Stimulated activated CD4-positive, alpha-beta T cell treated with anti-CD3 and anti-CD28 coated beads, Interleukin-15, amount 100 ng/mL, for 48 hours (primary cell): ENCODE data around the gene LRCH1.
A peak's percentile ranks its signal among the peaks of the same experiment; 100 is the strongest.
"Not testable (repeated sequence)": the region's sequence is repeated elsewhere in the genome, so short reads cannot be mapped to it uniquely, and the experiment has no call there.

Experiments
- DNase-seq, 2 donors: peaks; one replicate each; pipeline ENCODE4 v3.0.0-alpha.2; 2020; ENCODE audit warnings: low read depth in 2 of 2

LRCH1 gene

GRCh38 chr13:46753137-46753536 lies 200.2 kb downstream of the LRCH1 start:
- DNase-seq: no peak

- DNase-seq: no peak
These were observed 200.9 kb downstream of the LRCH1 start for GRCh38 chr13:46753917-46754316.

GRCh38 chr13:46754812-46755211 lies 201.8 kb downstream of the LRCH1 start:
- DNase-seq: no peak

GRCh38 chr13:46755508-46755907 lies 202.5 kb downstream of the LRCH1 start:
- not testable (repeated sequence) for DNase-seq

GRCh38 chr13:46756977-46757376 lies 204.0 kb downstream of the LRCH1 start:
- DNase-seq: no peak

- DNase-seq: no peak
These were observed 204.7 kb downstream of the LRCH1 start for GRCh38 chr13:46757640-46758039.

GRCh38 chr13:46759846-46760245 lies 206.9 kb downstream of the LRCH1 start:
- no peak for DNase-seq

- no peak for DNase-seq
These were observed 208.2 kb downstream of the LRCH1 start for GRCh38 chr13:46761174-46761573.

GRCh38 chr13:46761866-46762265 lies 208.9 kb downstream of the LRCH1 start:
- DNase-seq: no peak

GRCh38 chr13:46769925-46770324 lies 217.0 kb downstream of the LRCH1 start:
- not testable (repeated sequence) for DNase-seq

- DNase-seq: no peak
These were observed 218.7 kb downstream of the LRCH1 start for GRCh38 chr13:46771693-46772092.

GRCh38 chr13:46773541-46773940 lies 220.6 kb downstream of the LRCH1 start:
- no peak for DNase-seq

GRCh38 chr13:46775385-46776107 lies 222.6 kb downstream of the LRCH1 start:
- no peak for DNase-seq

- DNase-seq: no peak
These were observed 225.1 kb downstream of the LRCH1 start for GRCh38 chr13:46778095-46778494.

- DNase-seq: no peak
These were observed 225.9 kb downstream of the LRCH1 start for GRCh38 chr13:46778890-46779289.

GRCh38 chr13:46782066-46782465 lies 229.1 kb downstream of the LRCH1 start:
- DNase-seq: no peak

- no peak for DNase-seq
These were observed 229.7 kb downstream of the LRCH1 start for GRCh38 chr13:46782691-46783090.

GRCh38 chr13:46783504-46783903 lies 230.5 kb downstream of the LRCH1 start:
- DNase-seq: no peak

GRCh38 chr13:46795321-46795720 lies 242.4 kb downstream of the LRCH1 start:
- no peak for DNase-seq

GRCh38 chr13:46796129-46796514 lies 243.2 kb downstream of the LRCH1 start:
- no peak for DNase-seq

GRCh38 chr13:46796515-46797474 lies 243.8 kb downstream of the LRCH1 start, which contains the start of gene ESD:
TSS of gene ESD (minus strand) at chr13:46797161. CDS start at chr13:46791413, 5,748 bp downstream.
- peak; percentile 89 to 95 for DNase-seq

GRCh38 chr13:46797501-46798237 lies 244.7 kb downstream of the LRCH1 start:
- peak in 1 of 2 donors; percentile 15 for DNase-seq
